ENCODE results near the gene SNTG2.

The SNTG2 gene

GRCh38 chr2:1136846-1137245 lies 186.2 kb downstream of the SNTG2 start:
- in situ Hi-C loops (cut with MboI; ENCODE audit: low sequenced_read_pairs) = no loop called here

DNA sequence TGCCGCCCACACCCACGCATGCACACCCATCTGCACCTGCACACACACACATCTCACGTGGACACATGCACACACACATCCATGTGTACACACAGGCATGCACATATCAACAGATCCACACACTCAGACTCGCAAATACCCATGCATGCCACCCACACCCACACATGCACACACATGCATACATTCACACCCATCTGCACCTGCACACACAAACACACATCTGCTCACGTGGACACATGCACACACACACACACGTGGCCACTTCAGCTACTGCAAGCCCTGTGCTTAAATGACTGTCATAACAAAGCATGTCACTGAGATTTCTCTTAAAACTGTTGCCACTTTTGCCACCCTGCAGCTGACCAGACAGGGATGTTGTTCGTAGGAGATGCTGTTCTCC lies 186.6 kb downstream of the SNTG2 start:
- in situ Hi-C loops (cut with MboI; ENCODE audit: low sequenced_read_pairs) = no loop called here

DNA sequence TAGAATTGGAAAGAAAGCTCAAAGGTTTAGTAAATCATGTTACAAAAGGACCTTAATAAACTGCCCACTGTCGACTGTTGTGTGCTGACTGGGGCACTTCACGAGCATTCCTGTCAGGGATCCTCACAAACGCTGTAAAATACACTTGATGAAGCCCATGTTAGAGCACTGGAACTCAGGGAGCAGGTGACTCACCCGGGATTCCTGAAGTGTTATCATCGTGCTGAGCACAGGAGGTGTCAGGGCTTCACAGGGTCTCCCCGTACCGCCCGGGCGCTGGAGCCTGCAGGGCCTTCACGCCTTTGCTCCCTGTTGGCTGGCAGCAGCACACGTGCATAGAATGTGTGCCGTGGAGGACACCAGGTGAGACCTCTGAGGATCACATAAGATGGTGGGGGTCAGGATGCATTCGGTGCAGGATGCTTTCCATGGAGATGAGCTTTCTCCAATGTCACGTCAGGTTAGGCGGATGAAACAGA lies 187.3 kb downstream of the SNTG2 start:
- in situ Hi-C loops (cut with MboI; ENCODE audit: low sequenced_read_pairs) = no loop called here

DNA sequence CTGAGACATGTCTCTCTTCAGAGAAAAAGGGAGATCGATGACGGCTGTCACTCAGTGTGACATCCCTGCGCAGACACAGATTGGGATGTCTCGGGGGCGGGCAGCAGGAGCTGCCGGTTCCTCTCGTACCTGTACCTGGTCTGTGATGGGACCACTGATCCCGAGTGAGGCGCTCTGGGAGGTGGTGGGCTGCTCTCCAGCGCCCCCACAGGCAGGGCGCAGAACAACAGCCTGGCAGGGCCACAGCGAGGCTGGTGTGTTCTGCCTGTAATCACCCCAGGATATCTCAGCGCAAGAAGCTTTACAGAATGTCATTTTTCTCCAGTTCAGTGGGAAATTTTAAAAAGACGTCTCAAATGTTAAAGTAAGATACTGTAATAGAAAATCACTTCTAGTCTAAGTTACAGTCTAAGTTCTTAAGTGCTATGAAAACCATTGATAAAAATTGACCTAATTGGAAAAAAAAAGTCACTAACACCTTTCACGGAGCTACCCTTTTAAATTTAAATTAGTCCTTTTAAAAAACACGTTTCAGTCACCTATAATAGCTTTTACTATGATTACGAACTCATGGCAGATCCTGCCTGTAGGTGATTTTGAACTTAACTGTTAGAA lies 189.8 kb downstream of the SNTG2 start:
- in situ Hi-C loops (cut with MboI; ENCODE audit: low sequenced_read_pairs) = no loop called here

- in situ Hi-C loops (cut with MboI; ENCODE audit: low sequenced_read_pairs) = no loop called here
Observed at GRCh38 chr2:1141079-1141478, 190.4 kb downstream of the SNTG2 start.

- in situ Hi-C loops (cut with MboI; ENCODE audit: low sequenced_read_pairs) = no loop called here
Observed at GRCh38 chr2:1143129-1143528, 192.5 kb downstream of the SNTG2 start.

- in situ Hi-C loops (cut with MboI; ENCODE audit: low sequenced_read_pairs) = no loop called here
Observed at GRCh38 chr2:1147873-1148612, 197.4 kb downstream of the SNTG2 start.

- in situ Hi-C loops (cut with MboI; ENCODE audit: low sequenced_read_pairs) = no loop called here
Observed at GRCh38 chr2:1150724-1151511, 200.3 kb downstream of the SNTG2 start.

DNA sequence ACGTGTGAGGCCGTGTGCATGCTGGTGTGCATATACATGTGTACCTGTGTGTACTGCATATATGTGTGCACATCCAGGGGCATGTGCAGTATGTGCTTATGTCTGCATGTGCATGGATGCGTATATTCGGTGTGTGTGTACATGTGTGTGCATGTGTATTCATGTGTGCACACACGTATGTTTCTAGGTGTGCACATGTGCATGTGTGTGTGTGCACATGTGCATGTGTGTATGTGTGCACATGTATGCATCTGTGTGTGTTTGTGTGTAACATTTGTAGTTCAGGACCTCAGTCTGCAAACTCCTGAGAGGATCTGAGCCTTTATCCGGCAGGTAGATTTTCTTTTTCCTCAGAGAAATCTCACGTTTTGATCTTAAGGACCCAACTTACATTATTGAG lies 201.7 kb downstream of the SNTG2 start:
- in situ Hi-C loops (cut with MboI; ENCODE audit: low sequenced_read_pairs) = no loop called here

DNA sequence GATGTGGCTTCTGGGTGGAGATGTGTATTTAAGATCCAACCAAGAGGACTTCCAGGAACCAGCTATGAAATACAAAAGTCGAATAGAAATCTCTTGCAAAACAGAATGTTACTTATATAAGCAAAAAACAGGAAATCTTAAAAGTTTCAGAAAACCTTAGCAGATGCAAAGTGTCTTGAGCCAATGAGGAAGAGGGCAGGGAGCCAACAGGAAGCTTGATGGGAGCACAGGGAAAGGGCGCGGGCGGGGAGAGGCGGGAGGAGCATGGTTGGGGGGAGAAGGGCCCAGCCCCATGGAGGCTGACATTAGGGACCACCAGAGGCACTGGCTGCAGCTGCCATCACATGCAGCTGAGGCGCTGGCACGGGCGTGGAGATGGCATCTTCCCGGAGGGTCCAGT lies 203.3 kb downstream of the SNTG2 start:
- in situ Hi-C loops (cut with MboI; ENCODE audit: low sequenced_read_pairs) = no loop called here

DNA sequence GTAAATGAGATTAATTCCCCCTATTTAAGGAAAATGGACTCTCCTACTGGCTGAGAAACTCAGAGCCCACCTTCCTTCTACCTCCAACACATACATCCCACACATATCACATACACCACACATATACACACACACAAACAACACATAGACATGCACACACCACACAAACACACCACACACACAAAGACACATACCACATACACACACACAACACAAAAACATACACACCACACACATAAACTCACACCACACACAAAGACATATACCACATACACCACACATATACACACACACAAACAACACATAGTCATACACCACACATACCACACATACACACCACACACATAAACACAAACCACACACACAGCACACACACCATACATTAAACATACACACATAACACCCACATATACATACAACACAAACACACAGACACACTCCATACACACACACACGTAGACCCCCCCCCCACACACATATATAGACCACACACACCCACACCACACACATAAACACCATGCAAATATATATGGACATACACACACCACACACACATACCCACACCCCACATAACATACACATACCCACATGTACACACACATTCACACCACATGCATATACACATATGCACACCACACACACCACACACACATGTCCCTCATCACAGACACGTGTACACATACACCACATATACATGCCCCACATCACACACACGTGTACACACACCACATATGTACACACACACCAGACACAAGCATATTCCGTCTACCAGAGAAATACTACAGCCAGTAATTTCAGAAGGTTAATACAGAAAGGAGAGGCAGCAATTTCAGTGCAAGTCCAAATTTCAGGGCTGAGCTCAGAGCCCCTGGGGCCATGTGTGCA lies 204.3 kb downstream of the SNTG2 start:
- in situ Hi-C loops (cut with MboI; ENCODE audit: low sequenced_read_pairs) = no loop called here

GRCh38 chr2:1156059-1156458 lies 205.4 kb downstream of the SNTG2 start:
- in situ Hi-C loops (cut with MboI; ENCODE audit: low sequenced_read_pairs) = no loop called here

DNA sequence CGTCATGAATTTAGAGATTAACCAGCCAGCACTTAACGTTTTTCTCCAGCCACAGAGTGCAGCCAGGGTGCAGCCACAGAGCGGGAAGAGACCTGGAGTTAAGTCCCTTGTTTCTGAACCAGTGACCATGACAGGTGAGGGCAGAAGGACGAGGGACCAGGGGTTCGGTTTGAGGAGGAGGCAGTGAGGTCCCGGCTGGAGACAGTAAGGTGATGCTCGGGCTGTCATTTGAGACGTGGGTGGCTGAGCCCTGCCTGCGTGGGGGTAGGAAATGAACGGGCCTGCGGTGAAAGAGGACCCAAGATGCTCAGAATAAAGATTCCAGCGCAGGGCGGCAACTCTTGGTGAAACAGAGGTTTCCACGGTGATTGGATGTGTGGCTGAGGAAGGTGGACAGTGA lies 205.9 kb downstream of the SNTG2 start:
- in situ Hi-C loops (cut with MboI; ENCODE audit: low sequenced_read_pairs) = no loop called here

GRCh38 chr2:1157107-1157506 lies 206.5 kb downstream of the SNTG2 start:
- in situ Hi-C loops (cut with MboI; ENCODE audit: low sequenced_read_pairs) = no loop called here

DNA sequence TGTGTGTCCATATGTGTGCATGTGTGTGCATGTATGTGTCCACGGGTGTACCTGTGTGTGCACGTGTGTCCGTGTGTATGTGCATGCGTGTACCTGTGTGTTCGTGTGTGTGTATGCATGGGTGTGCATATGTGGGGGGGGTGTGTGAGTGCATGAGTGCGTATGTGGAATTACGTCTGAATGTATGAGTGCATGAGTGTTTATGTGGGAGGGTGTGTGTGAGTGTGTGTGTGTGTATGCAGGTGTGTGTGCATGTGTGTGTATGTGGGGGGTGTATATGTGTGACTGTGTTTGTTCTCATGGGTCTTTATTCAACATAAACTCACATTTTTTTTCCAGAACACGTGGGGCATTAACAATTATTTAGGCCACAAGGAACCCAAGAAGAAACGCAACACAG lies 208.4 kb downstream of the SNTG2 start:
- in situ Hi-C loops (cut with MboI; ENCODE audit: low sequenced_read_pairs) = no loop called here

- in situ Hi-C loops (cut with MboI; ENCODE audit: low sequenced_read_pairs) = no loop called here
Observed at GRCh38 chr2:1162246-1162645, 211.6 kb downstream of the SNTG2 start.

DNA sequence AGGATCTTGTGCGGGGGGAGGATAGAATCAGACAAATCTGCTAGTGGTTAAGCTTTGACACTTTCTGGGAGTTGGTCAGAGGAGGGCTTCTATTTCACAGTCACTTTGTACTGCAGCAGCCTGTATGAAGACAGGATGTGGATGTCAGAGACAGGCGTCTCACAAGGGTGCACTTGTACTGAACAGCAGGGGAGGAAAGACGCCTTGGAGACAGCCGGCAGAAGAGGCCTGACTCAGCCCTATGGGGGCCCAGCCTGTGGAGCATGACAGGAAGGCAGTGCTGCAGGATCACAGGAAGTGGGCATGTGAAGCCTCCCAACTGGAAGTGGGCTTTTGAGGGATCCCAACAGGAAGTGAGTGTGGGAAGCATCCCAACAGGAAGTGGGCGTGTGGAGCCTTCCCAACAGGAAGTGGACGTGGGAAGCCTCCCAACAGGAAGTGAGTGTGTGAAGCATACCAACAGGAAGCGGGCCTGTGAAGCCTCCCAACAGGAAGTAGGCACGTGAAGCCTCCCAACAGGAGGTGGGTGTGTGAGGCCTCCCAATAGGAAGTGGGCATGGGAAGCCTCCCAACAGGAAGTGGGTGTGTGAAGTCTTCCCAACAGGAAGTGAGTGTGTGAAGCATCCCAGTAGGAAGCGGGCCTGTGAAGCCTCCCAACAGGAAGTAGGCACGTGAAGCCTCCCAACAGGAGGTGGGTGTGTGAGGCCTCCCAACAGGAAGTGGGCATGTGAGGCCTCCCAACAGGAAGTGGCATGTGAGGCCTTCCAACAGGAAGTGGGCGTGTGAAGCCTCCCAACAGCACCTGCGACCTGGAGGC lies 212.3 kb downstream of the SNTG2 start:
- in situ Hi-C loops (cut with MboI; ENCODE audit: low sequenced_read_pairs) = no loop called here

- in situ Hi-C loops (cut with MboI; ENCODE audit: low sequenced_read_pairs) = no loop called here
Observed at GRCh38 chr2:1166976-1167375, 216.3 kb downstream of the SNTG2 start.

DNA sequence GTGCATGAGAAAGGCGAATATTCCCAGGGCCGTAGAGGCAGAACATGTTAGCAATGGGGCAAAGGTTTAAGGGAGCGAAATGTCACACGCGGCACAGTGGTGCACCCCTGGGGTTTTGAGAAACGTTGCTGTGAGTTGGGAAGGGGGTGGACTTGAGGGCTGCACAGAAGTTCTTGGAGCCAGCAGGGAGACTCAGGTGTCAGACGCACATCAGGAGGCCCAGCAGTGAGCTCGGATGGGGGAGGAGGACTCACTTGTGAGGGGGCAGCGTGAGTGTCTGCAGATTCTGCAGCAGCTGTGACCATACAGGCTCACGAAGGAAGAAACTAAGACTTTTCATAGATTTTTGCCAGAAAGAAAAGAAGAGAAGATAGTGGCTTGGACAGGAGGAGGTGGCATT lies 218.2 kb downstream of the SNTG2 start:
- in situ Hi-C loops (cut with MboI; ENCODE audit: low sequenced_read_pairs) = no loop called here
